IPS-NIHi11 (cell line): ENCODE results near the gene DMPK.
"Not testable (repeated sequence)": the region's sequence is repeated elsewhere in the genome, so short reads cannot be mapped to it uniquely, and the experiment has no call there.

Experiments
- DNase-seq: peaks from one replicate; pipeline ENCODE4 v3.0.0; 2012; ENCODE audit warnings: mixed read lengths, low spot score

DMPK gene

DNA sequence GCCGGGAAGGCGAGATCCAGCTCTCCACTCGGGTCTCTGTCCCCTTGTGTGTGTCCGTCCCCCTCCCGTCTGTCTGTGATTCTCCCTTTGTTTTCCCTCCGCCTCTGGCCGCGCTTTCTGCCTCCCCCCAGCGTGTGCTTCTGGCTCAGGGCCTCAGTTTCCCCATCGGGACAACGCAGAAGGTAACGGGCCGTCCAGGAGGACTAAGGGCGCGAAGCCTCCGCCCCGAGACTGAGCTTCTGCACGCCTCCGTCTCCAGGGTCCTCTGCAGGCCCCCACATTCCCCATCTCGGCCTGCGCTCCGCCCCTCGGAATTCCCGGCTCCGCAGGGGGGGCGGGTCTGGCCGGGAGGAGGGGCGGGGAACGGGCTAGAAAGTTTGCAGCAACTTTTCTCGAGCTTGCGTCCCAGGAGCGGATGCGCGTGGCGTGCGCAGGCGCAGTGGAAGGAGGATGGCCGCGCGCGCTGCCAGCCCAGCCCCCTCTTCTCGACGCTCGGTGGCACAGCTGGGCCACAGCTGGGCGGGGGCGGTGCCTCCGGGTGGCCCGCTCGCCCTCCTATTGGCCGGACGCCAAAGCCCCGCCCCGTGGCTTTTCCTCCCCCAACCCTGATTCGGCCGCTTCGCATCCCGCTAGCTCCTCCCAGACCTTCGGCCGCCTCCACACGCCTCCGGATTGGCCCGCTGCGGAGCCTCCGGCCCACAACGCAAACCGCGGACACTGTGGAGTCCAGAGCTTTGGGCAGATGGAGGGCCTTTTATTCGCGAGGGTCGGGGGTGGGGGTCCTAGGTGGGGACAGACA, 13.1 kb downstream of the DMPK start, which contains the start of gene SIX5:
SIX5 (minus strand) TSS at position 269 of the 799 bp plus-strand sequence. CDS start 408 bp downstream, outside the sequence.
- peak; percentile 88 for DNase-seq

DNA sequence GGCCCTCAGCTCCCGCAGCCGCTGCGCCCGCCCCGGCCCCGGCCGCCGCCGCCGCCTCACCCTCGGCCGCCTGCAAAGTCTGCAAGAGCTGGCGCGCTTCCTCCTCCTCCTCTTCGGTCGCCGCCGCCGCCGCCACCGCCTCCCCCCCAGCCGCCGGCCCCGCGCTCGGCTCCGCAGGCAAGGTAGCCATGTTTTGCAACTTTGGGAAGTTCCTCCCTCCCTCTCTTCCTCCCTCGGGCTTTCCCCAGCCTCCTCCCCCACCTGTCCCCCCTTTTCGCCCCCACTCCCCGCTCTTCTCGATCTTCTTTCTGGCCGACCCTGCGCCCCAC, 13.7 kb downstream of the DMPK start:
- no peak for DNase-seq

DNA sequence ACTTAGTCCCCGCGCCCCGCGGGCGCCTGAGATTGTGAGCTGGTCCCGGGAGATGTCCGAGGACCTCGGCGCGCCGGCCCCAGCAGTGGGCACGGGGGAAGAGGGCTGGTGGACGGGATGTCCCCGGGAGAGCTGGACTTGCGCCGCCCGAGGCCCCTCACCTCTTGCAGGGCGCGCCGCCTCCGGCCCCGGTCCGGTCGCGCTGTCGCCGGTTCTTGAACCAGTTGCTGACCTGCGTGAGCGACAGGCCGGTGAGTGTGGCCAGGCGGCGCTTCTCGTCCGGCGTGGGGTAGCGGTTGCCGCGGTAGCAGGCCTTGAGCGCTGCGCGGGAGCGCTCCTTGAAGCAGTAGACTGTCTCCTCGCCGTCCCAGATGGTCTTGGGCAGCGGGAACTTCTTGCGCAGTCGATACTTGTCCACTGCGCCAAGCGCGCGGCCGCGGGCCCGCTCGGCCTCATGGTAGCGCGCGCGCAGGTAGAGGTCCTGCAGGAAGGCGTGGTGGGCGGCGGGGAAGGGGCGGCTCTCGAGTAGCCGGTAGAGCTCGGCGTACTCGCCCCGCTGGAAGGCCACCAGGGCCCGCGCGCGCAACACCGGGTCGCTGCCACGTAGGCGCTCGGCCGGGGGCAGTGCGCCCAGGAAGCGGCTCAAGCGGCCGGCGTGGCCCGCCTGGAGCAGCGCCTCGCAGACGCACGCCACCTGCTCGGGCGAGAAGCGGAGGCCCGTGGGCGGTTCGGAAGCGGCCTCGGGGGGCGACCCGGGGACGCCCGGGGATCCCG, 14.2 kb downstream of the DMPK start:
- DNase-seq = peak; percentile 49

DNA sequence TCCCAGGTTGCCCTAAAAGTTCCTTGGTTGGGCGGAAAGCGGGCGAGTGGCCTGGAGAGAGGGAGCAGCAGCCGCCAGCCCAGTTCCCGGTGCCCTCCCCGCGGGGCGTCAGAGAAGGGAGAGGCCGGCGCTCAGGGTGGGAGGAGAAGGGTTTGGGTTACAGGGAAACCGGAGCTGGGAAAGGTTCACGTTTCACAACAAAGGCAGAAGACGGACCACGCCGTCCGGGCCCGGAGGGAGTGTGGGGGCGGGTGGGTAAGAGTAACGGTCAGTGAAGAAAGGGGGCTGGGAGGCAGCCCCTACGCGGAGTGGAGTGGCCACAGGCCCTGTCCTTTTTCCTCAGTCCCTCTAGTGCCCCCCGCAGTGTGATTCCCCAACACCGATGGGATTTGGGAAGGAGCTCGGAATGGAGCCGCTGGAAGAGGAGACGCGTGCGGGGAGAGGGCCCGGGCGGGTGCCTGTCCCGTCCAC, 14.8 kb downstream of the DMPK start:
- DNase-seq = peak; percentile 76

DNA sequence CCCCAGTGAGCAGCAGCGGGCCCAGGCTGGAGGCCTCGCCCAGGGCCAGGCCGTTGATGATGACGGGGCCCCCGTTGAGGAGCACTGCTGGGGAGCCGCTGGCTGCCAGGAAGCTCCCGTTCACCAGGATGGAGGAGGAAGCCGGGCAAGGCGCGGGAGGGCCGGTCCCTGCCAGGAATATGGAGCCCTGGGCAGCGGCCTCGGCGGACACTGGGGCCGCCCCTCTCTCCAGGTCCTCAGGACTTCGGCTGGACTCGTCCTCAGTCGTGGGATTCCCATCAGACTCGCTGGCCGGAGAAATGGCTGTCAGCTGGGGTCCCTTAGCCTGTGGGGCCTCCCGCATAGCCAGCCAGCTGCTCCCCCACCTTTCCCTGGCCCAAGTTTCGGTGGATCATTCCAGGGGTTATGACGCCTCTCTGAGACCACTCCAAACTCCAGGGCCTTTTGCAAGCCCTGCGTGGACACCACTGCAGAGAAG, 15.4 kb downstream of the DMPK start:
- peak; percentile 40 for DNase-seq

DNA sequence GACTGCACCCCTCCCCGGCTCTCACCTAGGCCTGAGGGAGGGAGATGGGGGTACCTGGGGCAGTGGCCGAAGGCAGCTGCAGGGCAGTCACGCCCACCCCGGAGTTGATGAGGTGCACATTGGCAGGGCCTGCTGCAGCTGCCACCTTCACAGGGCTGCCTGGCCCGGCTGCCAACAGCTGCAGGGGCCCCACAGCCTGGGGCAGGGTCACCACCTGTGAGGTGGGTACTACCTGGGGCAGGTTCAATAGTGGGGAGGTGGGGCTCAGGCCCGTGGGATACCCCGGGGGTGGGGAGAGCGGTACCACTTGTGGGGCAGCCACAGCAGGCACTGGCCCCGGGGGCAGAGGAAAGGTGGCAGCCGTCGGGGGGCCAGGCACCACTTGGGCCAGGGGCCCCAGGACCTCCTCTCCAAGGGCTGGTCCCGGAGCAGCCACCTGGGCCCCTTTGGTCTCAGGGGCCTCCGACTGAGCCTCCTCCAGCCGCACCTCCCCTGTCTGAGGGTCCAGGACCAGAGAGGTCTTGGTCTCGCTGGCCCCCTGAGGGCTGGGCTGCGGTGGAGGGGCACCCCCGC, 15.9 kb downstream of the DMPK start:
- DNase-seq = no peak

DNA sequence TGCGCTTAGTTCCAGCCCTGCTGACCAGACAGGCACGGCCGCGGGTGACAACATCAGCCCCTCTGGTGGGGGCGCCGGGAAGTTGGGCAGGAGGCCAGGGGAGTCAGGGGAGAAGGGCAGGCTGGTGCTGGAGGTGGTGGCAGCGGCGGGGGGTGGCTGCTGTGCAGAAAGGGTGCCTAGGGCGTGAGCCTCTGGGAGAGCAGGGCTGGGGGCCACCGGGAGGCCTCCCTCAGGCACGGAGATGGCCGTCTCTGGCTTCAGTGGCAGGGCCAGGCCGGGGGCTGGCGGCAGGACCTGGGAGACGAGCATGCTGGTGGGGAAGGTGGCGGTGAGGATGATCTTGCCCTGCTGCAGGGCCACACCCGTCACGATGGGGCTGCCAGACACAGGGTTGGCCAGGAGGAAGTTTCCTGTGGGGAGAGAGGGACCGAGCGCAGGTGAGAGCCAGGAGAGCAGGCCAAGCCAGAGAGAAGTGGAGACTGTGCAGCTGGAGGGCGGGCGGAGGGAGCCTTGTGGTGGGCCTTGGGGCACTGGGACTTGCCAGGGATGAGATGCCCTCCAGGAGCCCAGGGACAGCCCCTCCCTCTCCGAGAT, 16.5 kb downstream of the DMPK start:
- DNase-seq = no peak

DNA sequence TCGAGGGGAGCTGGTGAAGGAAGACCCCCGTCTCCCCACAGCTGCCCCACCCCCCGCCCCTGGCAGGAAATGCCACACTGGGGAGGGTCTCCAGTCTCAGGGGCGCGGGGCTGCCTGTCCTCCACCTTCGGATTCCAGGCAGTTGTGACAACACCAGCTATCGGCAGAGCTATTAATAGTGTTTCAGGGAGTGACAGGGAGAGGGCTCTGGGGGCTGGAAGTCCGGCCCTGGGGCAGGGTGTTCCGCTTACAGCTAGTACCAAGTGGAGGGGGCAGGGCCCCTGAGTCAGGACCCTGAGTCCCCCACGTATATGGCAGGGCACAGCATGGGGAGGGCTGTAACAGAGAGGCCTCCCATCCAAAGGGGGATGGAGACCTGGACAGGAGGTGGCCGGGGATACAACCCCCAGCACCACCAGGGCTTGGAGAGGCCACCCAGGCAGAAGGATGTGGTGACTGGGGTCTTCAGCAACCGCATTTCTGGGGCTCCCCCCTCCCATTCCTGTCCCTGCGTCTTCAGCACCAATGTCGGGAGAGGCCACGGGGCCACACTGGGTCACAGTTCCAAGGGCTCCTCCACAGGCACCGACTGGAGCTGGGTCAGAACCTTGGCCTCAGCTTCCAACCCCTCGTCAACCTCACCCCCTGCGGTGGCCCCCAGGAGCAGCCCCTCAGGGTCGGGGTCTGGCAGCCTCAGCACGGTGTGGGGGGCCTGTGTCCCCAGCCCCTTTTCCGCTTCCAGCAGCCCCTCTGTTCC, 17.2 kb downstream of the DMPK start:
- DNase-seq = no peak

DNA sequence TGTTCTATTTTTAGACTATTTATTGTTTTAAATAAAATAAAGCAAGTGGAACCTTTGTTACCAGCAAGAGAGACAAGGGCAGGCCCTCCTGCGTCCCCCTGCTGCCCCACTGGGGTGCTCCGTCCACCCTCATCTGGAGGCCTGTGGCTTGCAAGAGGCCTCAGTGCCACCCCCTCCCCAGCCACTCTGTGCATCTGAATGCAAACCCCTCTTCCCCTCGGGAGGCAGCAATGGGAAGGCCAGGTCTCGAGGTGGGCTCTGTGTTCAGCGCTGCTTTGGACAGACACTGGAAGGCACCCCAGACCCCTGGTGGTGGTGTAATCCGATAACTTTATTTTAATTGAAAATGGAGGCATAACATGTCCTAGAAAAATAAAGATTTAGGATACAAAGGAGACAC, 17.8 kb downstream of the DMPK start:
- DNase-seq = no peak

DNA sequence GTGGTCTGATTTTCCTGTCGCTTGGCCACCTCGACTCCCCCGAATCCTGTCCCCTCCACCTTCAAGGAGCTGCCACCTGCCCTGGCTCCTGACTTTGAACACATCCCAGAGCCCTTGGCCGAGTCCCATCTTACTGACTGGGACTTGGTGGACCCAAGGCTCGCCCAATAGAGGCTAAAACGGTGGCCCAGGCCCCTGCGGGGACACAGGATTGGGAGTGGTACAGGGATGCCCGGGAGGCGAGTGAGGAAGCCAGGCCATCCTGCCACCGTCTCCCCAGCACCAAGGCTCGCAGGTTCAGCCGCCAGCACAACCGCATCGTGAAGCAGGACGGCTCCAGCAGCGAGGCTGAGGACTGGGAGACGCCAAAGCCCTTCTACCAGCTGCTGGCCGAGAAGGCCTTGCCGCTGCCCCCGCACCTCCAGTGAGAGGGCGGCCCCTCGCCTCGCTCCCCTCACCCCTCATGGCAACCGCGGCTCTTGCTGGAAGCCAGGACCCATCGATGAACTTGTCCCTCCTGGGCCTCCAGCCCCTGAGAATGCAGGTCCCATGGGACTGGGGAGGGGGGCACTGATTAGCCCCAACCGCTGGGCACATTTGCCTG, 18.5 kb downstream of the DMPK start:
- DNase-seq = no peak

DNA sequence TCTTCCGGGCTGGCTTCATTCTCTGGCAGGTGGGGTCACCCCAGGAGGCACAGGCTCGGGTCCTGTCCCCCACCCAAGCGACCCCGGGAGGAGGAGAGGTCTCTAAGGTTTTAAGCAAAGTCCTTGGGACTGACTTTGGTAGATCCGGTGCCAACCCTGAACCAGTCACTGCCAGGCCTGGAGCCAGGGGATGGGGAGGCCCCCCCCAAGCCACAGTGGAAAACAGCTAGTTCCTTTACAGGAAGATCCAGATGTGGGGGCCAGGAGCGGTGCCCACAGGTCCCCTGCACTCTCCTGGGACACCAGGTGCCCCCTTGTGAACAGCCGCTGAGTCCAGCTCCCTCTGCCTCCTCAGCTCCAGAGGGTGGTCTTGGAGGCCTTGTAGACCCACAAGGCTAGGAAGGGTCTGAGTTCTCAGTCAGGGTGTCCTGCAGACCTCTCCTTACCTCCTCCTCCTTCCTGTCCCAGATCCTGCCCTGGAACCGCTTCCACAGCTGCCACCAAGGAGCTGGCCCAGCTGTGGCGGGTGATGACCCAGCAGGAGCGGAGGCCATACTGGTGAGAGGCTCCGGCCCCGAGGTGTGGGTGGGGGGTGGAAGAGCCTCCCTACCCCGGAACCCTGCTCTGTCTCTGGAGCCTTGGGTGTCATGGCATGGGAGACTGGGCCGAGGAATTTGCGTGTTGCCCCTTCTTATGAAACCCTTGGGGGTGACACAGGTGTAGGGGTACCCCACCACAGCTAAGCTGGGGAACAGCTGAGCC, 19.2 kb downstream of the DMPK start:
- DNase-seq = no peak

DNA sequence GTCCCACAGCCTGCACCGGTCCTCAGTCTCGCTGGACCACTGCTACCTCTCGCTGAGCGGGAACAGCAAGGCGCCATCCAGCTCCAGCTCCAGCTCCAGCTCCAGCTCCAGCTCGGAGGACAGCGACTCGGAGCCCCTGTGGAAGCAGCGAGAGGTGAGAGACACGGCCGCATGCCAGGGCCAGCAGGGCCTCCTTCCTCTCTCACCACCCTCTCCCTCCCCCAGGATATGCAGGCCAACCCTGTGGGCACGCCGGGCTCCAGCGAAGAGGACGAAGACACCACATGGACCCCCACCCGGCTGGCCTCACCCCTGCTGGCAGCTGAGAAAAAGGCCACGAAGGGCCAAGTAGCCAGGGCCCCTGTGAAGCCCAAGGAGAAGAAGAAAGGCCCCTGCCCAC, 20.6 kb downstream of the DMPK start:
- DNase-seq = no peak

DNA sequence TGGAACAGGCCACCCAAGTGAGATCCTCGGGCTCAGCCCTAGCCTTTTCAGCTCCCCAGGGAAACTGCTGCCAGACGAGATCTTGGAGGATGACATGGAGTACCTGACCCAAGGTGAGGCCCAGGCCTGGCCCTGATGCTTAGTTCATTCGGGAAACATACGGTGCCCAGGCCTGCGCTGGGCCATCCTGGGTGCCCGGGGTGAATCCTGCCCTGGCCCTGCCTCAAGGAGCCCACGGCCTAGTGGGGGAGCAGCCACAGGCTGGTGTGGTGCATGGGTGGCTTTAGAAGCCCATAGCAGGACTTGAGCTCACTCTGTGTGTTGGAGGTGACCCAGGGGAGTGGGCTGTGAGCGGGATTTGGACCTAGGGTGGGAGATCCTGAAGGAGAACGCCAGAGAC, 23.4 kb downstream of the DMPK start:
- DNase-seq = no peak

DNA sequence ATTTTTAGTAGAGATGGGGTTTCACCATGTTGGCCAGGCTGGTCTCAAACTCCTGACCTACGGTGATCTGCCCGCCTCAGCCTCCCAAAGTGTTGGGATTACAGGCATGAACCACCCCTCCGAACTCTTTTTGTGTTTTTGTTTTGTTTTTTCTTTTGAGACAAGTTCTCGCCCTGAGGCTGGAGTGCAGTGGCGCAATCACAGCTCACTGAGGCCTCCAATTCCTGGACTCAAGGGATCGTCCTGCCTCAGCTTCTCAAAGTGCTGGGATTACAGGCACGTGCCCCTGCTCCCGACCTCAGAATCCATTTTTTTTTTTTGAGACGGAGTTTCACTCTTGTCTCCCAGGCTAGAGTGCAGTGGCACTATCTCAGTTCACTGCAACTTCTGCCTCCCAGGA, 24.6 kb downstream of the DMPK start:
- DNase-seq = no peak

DNA sequence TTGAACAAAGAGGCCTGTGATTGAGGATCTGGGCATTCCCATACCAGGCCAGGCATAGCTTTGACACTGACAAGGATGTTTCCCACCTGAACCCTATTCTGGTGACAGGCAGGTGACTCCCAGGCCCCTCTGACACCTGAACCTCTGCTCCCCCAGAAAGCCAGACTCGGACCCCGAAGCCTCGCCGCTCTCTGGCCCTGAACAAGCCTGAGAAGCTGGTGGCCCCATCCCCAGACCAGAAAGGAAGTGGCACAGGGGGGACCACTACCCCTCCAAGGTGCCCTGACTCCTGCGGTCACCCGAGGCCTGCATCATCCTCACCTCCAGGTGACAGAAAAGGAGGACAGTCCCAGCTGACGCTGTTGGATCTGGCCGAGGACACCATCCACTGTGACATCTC, 28.0 kb downstream of the DMPK start:
- no peak for DNase-seq

DNA sequence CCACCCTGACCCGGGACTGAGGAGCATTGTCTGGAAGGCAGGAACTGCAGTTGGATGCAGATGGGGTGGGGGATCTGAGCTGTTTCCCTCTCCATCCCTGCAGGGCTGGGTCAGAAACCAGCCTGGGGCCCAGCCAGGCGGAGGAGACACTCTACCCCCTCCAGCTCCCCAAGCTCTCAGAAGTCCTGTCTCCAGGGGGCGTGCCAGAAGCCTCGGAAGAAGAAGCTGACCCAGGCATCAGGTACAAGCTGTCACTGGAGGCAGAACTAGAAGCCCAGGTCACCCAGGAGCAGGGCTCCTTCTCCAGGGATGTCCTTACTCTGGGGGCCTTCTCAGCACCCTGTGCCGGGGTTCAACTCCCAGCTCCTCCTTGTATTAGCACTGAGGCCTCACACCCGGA, 28.7 kb downstream of the DMPK start:
- DNase-seq = peak; percentile 75

DNA sequence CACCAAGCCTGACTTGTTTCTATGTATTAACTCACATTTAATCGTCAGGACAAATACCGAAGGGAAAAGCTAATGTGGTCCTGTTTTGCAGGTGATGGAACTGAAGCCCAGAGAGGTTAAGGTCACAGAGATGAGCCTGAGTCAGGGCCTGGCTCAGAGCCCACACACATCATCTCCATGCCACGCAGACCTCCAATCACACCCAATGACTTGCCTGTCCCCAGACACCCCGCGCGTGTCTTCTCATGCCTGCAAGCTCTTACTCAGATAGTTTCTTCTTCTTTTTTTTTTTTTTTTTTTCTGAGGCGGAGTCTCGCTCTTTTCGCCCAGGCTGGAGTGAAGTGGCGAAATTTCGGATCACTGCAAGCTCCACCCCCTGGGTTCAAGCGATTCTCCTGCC, 29.7 kb downstream of the DMPK start:
- DNase-seq = no peak

DNA sequence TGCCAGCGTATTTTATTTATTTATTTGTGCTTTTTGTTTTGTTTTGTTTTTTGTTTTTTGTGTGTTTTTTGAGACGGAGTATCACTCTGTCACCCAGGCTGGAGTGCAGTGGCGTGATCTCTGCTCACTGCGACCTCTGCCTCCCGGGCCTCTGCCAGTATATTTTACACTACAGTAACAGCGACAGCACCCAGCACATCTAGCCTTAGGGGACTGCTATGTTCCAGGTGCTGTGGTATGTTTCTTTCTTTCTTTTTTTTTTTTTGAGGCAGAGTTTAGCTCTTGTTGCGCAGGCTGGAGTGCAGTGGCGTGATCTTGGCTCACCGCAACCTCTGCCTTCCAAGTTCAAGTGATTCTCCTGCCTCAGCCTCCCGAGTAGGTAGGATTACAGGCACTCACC, 30.8 kb downstream of the DMPK start:
- DNase-seq = not testable (repeated sequence)

DNA sequence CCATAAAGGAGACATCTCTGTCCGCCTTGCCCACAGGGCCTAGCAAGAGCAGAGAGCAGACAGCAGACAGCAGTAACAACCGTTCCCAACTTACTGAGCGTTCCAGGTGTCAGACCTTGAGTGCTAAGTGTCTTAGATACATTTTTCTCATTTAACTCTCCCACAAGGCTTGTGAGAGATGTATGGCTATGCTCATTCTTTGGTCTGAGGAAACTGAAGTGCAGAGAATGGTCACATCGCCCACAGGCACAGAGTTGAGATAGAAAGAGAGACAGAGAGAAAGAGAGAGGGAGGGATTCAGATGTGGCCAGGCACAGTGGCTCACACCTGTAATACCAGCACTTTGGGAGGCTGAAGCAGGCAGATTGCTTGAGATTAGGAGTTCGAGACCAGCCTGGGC, 34.8 kb downstream of the DMPK start:
- DNase-seq = no peak

DNA sequence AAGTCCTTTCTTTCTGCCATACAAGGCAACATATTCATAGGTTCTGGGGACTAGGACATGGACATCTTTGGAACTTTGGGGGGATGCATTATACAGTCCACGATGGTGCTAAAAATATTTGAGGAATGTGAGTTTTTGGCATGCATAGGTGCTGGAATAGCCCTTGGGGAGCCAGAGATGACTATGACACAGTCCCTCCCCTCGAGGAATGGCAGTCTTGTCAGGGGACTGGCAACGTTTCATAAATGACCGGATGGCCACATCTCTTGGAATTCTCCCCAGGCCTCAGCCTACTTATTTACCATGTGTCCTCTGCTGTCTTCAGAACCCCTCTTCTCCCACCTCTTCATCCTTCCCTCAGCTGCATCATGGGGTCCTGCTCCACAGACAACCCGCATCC, 35.4 kb downstream of the DMPK start:
- DNase-seq = no peak

DNA sequence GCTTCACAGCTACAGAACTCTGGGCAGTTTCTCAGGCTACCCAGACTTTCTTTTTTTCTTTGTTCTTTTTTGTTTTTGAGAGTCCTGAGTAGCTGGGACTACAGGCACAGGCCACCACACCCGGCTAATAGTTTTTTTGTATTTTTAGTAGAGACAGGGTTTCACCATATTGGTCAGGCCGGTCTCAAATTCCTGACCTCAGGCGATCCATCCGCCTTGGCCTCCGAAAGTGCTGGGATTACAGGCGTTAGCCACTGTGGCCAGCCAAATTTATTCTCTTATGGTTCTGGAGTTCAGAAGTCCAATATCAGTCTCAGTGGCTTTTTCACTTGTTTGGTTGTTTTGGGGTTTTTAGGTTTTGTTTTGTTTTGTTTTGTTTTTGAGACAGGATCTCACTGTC, 36.7 kb downstream of the DMPK start:
- DNase-seq = no peak
